ENCODE results near the gene RFX1. TPM values are rescaled to one million over a fixed set of nuclear protein-coding genes. Genes with fewer than 3 reads are reported as not detected.

Gene RFX1
- total and polyA plus RNA-seq, 2 of the 13 experiments (the other 11 are each of a cell fraction or from before 2014, with no cell fraction given) = 1.1 to 1.3 TPM

GRCh38 chr19:14006766-14007562 lies 844 bp upstream of the RFX1 start (continued):
- TF ChIP-seq ZNF503 (CRISPR knock-in tag; IDR thresholded peaks at IDR 0.05) (no peak), ZNF75D (CRISPR knock-in tag; IDR thresholded peaks at IDR 0.05; ENCODE audit: borderline replicate concordance) (no peak), SIN3A (IDR thresholded peaks at IDR 0.05; ENCODE audit: borderline replicate concordance, low read depth, low read length) (peak; percentile 71; the same call in 1 of the 2 replicates), ZBTB10 (CRISPR knock-in tag; IDR thresholded peaks at IDR 0.05; ENCODE audit: borderline replicate concordance) (no peak), ZNF83 (CRISPR knock-in tag; IDR thresholded peaks at IDR 0.05; ENCODE audit: borderline replicate concordance) (peak; percentile 78; the same call in 1 of the 2 replicates), ZNF34 (CRISPR knock-in tag; IDR thresholded peaks at IDR 0.05; ENCODE audit: borderline replicate concordance) (no peak), TCF7 (IDR thresholded peaks at IDR 0.05; ENCODE audit: low read depth) (no peak), MED13 (CRISPR knock-in tag; IDR thresholded peaks at IDR 0.05) (no peak), GABPB1 (CRISPR knock-in tag; IDR thresholded peaks at IDR 0.05) (peak; percentile 86), ERF (CRISPR knock-in tag; IDR thresholded peaks at IDR 0.05) (no peak; the same call in none of the 2 replicates), GPN1 (CRISPR knock-in tag; IDR thresholded peaks at IDR 0.05; ENCODE audit: borderline replicate concordance) (peak; percentile 71; the same call in 1 of the 2 replicates), ZNF496 (CRISPR knock-in tag; IDR thresholded peaks at IDR 0.05; ENCODE audit: insufficient replicate concordance) (no peak), MAFF (IDR thresholded peaks at IDR 0.05; ENCODE audit: low read depth, low read length) (no peak), RNF219 (CRISPR knock-in tag; IDR thresholded peaks at IDR 0.05) (no peak), ZNF790 (CRISPR knock-in tag; IDR thresholded peaks at IDR 0.05; ENCODE audit: borderline replicate concordance) (peak; percentile 97), NFIB (CRISPR knock-in tag; IDR thresholded peaks at IDR 0.05; ENCODE audit: borderline replicate concordance) (no peak), MEIS1 (CRISPR knock-in tag; IDR thresholded peaks at IDR 0.05; ENCODE audit: borderline replicate concordance) (no peak), KDM1A (CRISPR knock-in tag; IDR thresholded peaks at IDR 0.05) (0 out of 2 replicates have a peak, but pooled peaks have one; percentile 21), BHLHE40 (IDR thresholded peaks at IDR 0.05; ENCODE audit: low read length) (0 out of 2 replicates have a peak, but pooled peaks have one; percentile 5), NAIF1 (CRISPR knock-in tag; IDR thresholded peaks at IDR 0.05; ENCODE audit: borderline replicate concordance) (no peak), U2AF2 (IDR thresholded peaks at IDR 0.05; ENCODE audit: low read depth, low read length) (no peak), ZFP41 (CRISPR knock-in tag; IDR thresholded peaks at IDR 0.05; ENCODE audit: borderline replicate concordance) (0 out of 2 replicates have a peak, but pooled peaks have one; percentile 73), HDAC2 (CRISPR knock-in tag; IDR thresholded peaks at IDR 0.05) (peak; percentile 74)
